Measurements from ENCODE around the gene NOC3L.
"Not testable (repeated sequence)": the region's sequence is repeated elsewhere in the genome, so short reads cannot be mapped to it uniquely, and the experiment has no call there.

Gene NOC3L

DNA sequence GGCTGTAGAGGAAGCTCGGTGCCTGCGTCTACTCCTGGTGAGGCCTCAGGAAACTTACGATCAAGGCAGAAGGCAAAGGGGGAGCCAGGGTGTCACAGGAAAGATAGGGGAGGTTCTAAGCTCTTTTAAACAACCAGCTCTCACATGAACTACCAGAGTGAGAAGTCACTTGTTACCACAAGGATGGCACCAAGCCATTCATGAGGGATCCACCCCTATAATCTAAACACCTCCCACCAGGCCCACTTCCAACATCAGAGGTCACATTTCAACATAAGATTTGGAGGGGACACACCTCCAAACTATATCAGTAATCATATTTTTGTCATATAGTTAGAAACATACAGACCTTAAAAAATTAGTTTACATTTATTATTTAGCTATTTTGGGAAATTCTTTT is 9.4 kb downstream of the NOC3L start:
- no peak overlapping the region for H3K27ac ChIP-seq
- DNase-seq (ENCODE audit: low read depth, low spot score), result no peak
- H3K9me3 ChIP-seq (ENCODE audit: low read depth, low read length), result no peaks in the 10 kb centered on the region
- no peak overlapping the region for H3K4me3 ChIP-seq
- TF ChIP-seq POLR2AphosphoS5 (IDR thresholded peaks at IDR 0.05; ENCODE audit: borderline replicate concordance, low read depth, low read length), result no peak
- no peak for TF ChIP-seq EZH2 (IDR thresholded peaks at IDR 0.05)
- TF ChIP-seq FOXP2 (optimal IDR thresholded peaks at IDR 0.05; ENCODE audit: control extremely low read depth, extremely low read length, insufficient read depth), result no peak
- peaks cover 79% of the 10 kb centered on the region for H3K36me3 ChIP-seq (ENCODE audit: insufficient read depth, low read length)
- H3K9ac ChIP-seq (ENCODE audit: insufficient read length), result no peak overlapping the region

- H3K9me3 ChIP-seq (ENCODE audit: low read depth, low read length), result no peaks in the 10 kb centered on the region
- H3K4me3 ChIP-seq, result no peak overlapping the region
- TF ChIP-seq EZH2 (IDR thresholded peaks at IDR 0.05), result no peak
- no peak for TF ChIP-seq POLR2AphosphoS5 (IDR thresholded peaks at IDR 0.05; ENCODE audit: borderline replicate concordance, low read depth, low read length)
- no peak for TF ChIP-seq FOXP2 (optimal IDR thresholded peaks at IDR 0.05; ENCODE audit: control extremely low read depth, extremely low read length, insufficient read depth)
- peaks cover 71% of the 10 kb centered on the region for H3K36me3 ChIP-seq (ENCODE audit: insufficient read depth, low read length)
- no peak overlapping the region for H3K9ac ChIP-seq (ENCODE audit: insufficient read length)
- DNase-seq (ENCODE audit: low read depth, low spot score), result no peak
- no peak overlapping the region for H3K27ac ChIP-seq
Observed at GRCh38 chr10:94351089-94351488, 11.7 kb downstream of the NOC3L start.

DNA sequence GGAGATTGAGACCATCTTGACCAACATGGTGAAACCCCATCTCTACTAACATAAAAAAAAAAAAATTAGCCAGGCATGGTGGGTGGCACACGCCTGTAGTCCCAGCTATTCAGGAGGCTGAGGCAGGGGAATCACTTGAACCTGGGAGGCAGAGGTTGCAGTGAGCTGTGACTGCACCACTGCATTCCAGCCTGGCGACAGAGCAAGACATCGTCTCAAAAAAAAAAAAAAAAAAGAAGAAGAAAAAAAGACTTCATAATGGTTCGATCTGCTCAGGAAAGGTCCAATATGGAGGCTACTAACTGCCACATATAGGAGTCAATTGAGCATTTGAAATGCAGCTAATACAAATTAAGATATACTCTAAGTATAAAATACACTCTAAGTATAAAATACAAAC is 12.2 kb downstream of the NOC3L start:
- H3K27ac ChIP-seq; H3K4me3 ChIP-seq; DNase-seq (ENCODE audit: low read depth, low spot score); H3K9ac ChIP-seq (ENCODE audit: insufficient read length); H3K9me3 ChIP-seq (ENCODE audit: low read depth, low read length): not testable (repeated sequence)
- peaks cover 68% of the 10 kb centered on the region for H3K36me3 ChIP-seq (ENCODE audit: insufficient read depth, low read length)

DNA sequence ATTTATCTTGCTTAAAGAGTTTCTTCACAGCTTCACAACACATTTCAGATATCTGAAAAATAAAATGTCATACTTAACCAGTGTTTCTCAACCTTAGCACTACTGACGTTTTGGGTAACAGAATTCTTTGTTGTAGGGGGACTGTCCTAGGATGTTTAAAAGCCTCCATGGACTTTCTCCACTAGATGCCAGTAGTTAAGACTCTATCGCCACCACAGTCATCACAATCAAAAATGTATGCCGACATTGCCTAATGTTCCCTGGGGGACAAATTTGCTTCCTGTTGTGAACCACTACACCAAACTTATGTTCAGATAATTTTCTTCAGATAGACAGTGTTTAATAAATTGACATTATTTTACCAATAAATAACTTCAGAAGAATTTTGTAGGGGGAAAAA is 13.4 kb downstream of the NOC3L start:
- Histone ChIP-seq H3K4me3 (no peak overlapping the region), H3K27ac (no peak overlapping the region), H3K36me3 (ENCODE audit: insufficient read depth, low read length) (peaks cover 65% of the 10 kb centered on the region), H3K9ac (ENCODE audit: insufficient read length) (no peak overlapping the region), H3K9me3 (ENCODE audit: low read depth, low read length) (no peaks in the 10 kb centered on the region)
- TF ChIP-seq POLR2AphosphoS5 (IDR thresholded peaks at IDR 0.05; ENCODE audit: borderline replicate concordance, low read depth, low read length), result no peak
- TF ChIP-seq EZH2 (IDR thresholded peaks at IDR 0.05), result no peak
- no peak for TF ChIP-seq FOXP2 (optimal IDR thresholded peaks at IDR 0.05; ENCODE audit: control extremely low read depth, extremely low read length, insufficient read depth)
- no peak for DNase-seq (ENCODE audit: low read depth, low spot score)

GRCh38 chr10:94344522-94345122 is 18.1 kb downstream of the NOC3L start:
- no peak overlapping the region for H3K27ac ChIP-seq
- no peak overlapping the region for H3K9ac ChIP-seq (ENCODE audit: insufficient read length)
- H3K4me3 ChIP-seq, result no peak overlapping the region
- TF ChIP-seq EZH2 (IDR thresholded peaks at IDR 0.05) (no peak), FOXP2 (optimal IDR thresholded peaks at IDR 0.05; ENCODE audit: control extremely low read depth, extremely low read length, insufficient read depth) (no peak), POLR2AphosphoS5 (IDR thresholded peaks at IDR 0.05; ENCODE audit: borderline replicate concordance, low read depth, low read length) (no peak)
- peaks cover 43% of the 10 kb centered on the region for H3K36me3 ChIP-seq (ENCODE audit: insufficient read depth, low read length)
- H3K9me3 ChIP-seq (ENCODE audit: low read depth, low read length), result no peaks in the 10 kb centered on the region
- no peak for DNase-seq (ENCODE audit: low read depth, low spot score)

DNA sequence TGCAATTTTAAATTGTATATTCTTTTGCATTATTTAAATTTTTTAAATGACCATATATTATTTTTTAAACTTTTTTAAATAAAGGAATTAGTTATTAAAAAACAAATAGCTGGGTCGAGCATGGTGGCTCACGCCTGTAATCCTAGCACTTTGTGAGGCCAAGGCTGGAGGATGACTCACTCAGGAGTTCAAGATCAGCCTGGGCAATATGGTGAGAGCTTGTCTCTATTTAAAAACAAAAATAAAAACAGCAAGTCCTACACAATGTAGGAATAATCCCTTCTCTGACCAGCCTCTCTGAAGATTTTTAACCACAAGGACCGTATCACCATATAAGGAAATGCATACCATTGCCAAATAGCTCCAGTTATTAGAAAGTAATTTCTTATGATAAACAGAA is 19.6 kb downstream of the NOC3L start:
- Histone ChIP-seq H3K36me3 (ENCODE audit: insufficient read depth, low read length) (peaks cover 40% of the 10 kb centered on the region), H3K4me3 (no peak overlapping the region), H3K9me3 (ENCODE audit: low read depth, low read length) (no peaks in the 10 kb centered on the region), H3K27ac (no peak overlapping the region), H3K9ac (ENCODE audit: insufficient read length) (no peak overlapping the region)
- DNase-seq (ENCODE audit: low read depth, low spot score), result no peak
- TF ChIP-seq POLR2AphosphoS5 (IDR thresholded peaks at IDR 0.05; ENCODE audit: borderline replicate concordance, low read depth, low read length), result no peak
- TF ChIP-seq EZH2 (IDR thresholded peaks at IDR 0.05), result no peak
- TF ChIP-seq FOXP2 (optimal IDR thresholded peaks at IDR 0.05; ENCODE audit: control extremely low read depth, extremely low read length, insufficient read depth), result no peak

- no peak for DNase-seq (ENCODE audit: low read depth, low spot score)
- Histone ChIP-seq H3K4me3 (no peak overlapping the region), H3K36me3 (ENCODE audit: insufficient read depth, low read length) (peaks cover 62% of the 10 kb centered on the region), H3K9ac (ENCODE audit: insufficient read length) (no peak overlapping the region), H3K27ac (no peak overlapping the region), H3K9me3 (ENCODE audit: low read depth, low read length) (no peaks in the 10 kb centered on the region)
- TF ChIP-seq POLR2AphosphoS5 (IDR thresholded peaks at IDR 0.05; ENCODE audit: borderline replicate concordance, low read depth, low read length) (no peak), FOXP2 (optimal IDR thresholded peaks at IDR 0.05; ENCODE audit: control extremely low read depth, extremely low read length, insufficient read depth) (no peak), EZH2 (IDR thresholded peaks at IDR 0.05) (no peak)
Observed at GRCh38 chr10:94334857-94335256, 27.9 kb downstream of the NOC3L start.

DNA sequence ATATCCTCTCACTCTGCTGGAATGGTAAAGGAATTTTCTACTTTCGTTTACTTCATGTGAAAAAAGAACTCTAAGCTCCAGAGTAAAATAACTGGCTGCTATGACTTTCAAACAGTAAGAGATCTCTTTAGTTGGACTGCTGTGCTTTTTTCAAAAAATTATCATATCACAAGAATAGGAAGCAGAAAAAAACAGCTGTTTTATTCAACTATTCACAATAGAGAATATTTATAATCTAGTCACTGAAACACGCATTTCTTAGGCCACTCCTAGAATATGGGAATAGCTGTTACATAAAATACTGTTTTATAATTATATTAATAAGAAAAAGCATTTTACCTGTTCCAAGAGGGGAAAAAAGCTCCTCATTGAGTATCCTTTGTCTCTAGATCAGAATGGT is 29.7 kb downstream of the NOC3L start:
- Histone ChIP-seq H3K9ac (ENCODE audit: insufficient read length) (no peak overlapping the region), H3K27ac (no peak overlapping the region), H3K4me3 (no peak overlapping the region), H3K36me3 (ENCODE audit: insufficient read depth, low read length) (peaks cover 54% of the 10 kb centered on the region), H3K9me3 (ENCODE audit: low read depth, low read length) (no peaks in the 10 kb centered on the region)
- no peak for TF ChIP-seq EZH2 (IDR thresholded peaks at IDR 0.05)
- TF ChIP-seq POLR2AphosphoS5 (IDR thresholded peaks at IDR 0.05; ENCODE audit: borderline replicate concordance, low read depth, low read length), result no peak
- TF ChIP-seq FOXP2 (optimal IDR thresholded peaks at IDR 0.05; ENCODE audit: control extremely low read depth, extremely low read length, insufficient read depth), result no peak
- no peak for DNase-seq (ENCODE audit: low read depth, low spot score)

GRCh38 chr10:94328613-94329012 is 34.1 kb downstream of the NOC3L start:
- peaks cover 21% of the 10 kb centered on the region for H3K36me3 ChIP-seq (ENCODE audit: insufficient read depth, low read length)

More at GRCh38 chr10:94328613-94329012, 34.1 kb downstream of the NOC3L start:
- no peak for DNase-seq (ENCODE audit: low read depth, low spot score)
- no peak overlapping the region for H3K27ac ChIP-seq
- H3K9ac ChIP-seq (ENCODE audit: insufficient read length), result no peak overlapping the region
- H3K9me3 ChIP-seq (ENCODE audit: low read depth, low read length), result no peaks in the 10 kb centered on the region
- no peak overlapping the region for H3K4me3 ChIP-seq
- no peak for TF ChIP-seq EZH2 (IDR thresholded peaks at IDR 0.05)
- no peak for TF ChIP-seq POLR2AphosphoS5 (IDR thresholded peaks at IDR 0.05; ENCODE audit: borderline replicate concordance, low read depth, low read length)
- TF ChIP-seq FOXP2 (optimal IDR thresholded peaks at IDR 0.05; ENCODE audit: control extremely low read depth, extremely low read length, insufficient read depth), result no peak

Data from SK-N-MC (cell line).